ENCODE data around the gene PTRH1. TPM values are rescaled to one million over a fixed set of nuclear protein-coding genes. Genes with fewer than 3 reads are reported as not detected.

Gene PTRH1
- total RNA-seq, 1 experiment from 2014 or later, result 16.9 TPM

DNA sequence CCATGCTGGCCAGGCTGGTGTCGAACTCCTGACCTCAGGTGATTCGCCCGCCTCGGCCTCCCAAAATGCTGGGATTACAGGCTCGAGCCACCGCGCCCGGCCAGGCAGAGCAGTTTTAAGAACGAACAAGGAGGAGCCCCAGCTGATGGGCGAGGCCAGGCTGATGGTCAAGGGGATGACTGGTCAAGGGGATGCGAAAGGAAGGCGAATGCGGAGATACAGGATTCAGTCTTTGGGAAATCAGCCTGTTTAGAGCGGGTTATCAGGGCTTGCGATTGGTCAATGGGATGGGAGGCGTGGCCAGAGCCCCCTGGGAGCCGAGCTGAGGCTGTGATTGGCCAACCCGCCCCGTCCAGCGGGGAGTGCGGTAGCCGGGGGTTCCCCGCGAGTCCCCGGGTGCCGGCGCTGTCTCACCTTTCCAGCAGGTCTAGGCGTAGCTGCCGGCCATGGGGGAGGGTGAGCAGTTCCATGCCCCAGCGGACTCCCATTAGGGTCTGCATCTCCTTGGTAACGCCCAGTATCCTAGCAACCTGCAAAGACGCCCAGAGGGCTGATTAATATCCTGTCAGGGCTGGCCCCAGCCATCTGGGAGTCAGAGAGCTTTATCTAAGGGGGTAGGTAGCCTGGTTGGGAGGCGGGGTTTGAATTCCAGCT, 27.1 kb upstream of the PTRH1 start:
- ChIA-PET POLR2A (interaction anchor here (0.6 to 1.8 kb wide), 8 partner anchors 11 to 178 kb away, joined by 3 to 16 read pairs (median 3); partner anchors contain the start of gene CDK9), CTCF (interaction anchor here (0.6 to 2.7 kb wide), 29 partner anchors 8 to 408 kb away, joined by 3 to 14 read pairs (median 5); partner anchors contain the start of genes CDK9, SH2D3C, ST6GALNAC4 and TOR2A)
- TF ChIP-seq ZNF423 (CRISPR knock-in tag; IDR thresholded peaks at IDR 0.05), result 0 out of 2 replicates have a peak, but pooled peaks have one; percentile 25
- 0 out of 2 replicates have a peak, but pooled peaks have one; percentile 15 for TF ChIP-seq ELF4 (CRISPR knock-in tag; IDR thresholded peaks at IDR 0.05; ENCODE audit: low read depth)
- TF ChIP-seq ARID4B (CRISPR knock-in tag; IDR thresholded peaks at IDR 0.05; ENCODE audit: borderline replicate concordance), result peak; percentile 74; the same call in 1 of the 2 replicates
- TF ChIP-seq NFATC4 (CRISPR knock-in tag; IDR thresholded peaks at IDR 0.05), result no peak
- peak; percentile 25; the same call in 1 of the 2 replicates for TF ChIP-seq NFYB (CRISPR knock-in tag; conservative IDR thresholded peaks at IDR 0.05; ENCODE audit: low read depth)
- TF ChIP-seq, protein P1, sequence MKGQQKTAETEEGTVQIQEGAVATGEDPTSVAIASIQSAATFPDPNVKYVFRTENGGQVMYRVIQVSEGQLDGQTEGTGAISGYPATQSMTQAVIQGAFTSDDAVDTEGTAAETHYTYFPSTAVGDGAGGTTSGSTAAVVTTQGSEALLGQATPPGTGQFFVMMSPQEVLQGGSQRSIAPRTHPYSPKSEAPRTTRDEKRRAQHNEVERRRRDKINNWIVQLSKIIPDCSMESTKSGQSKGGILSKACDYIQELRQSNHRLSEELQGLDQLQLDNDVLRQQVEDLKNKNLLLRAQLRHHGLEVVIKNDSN (CRISPR knock-in tag; IDR thresholded peaks at IDR 0.05), result no peak
- peak; percentile 61 for TF ChIP-seq SP1 (CRISPR knock-in tag; conservative IDR thresholded peaks at IDR 0.05)
- peak; percentile 47; the same call in 1 of the 2 replicates for TF ChIP-seq MAX (CRISPR knock-in tag; IDR thresholded peaks at IDR 0.05)
- peak; percentile 85 for ATAC-seq
- DNase-seq (ENCODE audit: low spot score), result peak; percentile 94
- Mint-ChIP-seq H3K27ac (peak overlapping the region; percentile 97), H3K4me3 (peak overlapping the region; percentile 90), H3K36me3 (no peaks in the 10 kb centered on the region), H3K27me3 (ENCODE audit: low read depth) (peaks cover 15% of the 10 kb centered on the region), H3K4me1 (peaks cover 6% of the 10 kb centered on the region), H3K9me3 (no peaks in the 10 kb centered on the region)

DNA sequence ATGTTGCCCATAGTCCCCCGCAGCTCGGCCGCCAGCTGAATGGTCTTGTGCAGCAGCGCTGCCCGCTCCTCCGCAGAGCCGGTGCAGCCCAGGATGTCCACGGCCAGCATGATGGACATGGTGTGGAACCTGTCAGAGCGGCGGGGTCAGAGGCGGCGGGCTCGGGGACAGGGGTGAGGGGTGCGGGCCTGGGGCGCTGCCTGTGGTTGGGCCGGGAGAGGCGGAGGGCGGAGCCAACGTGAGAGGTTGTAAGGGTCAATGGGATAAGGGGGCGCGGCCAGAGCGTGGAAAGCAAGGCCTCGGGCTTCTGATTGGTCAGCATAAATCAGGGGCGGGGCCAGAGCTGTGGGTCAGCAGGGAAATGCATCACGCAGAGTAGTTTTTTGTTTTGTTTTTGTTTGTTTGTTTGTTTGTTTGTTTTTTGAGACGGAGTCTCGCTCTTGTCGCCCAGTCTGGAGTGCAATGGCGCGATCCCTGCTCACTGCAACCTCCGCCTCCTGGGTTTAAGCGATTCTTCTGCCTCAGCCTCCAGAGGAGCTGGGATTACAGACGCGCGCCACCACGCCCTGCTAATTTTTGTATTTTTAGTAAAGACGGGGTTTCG, 26.5 kb upstream of the PTRH1 start:
- peaks cover 15% of the 10 kb centered on the region for H3K27me3 Mint-ChIP-seq (ENCODE audit: low read depth)
- H3K36me3 Mint-ChIP-seq, result no peaks in the 10 kb centered on the region
- ATAC-seq, result peak; percentile 89
- peaks cover 3% of the 10 kb centered on the region for H3K4me1 Mint-ChIP-seq
- ChIA-PET CTCF (interaction anchor here (0.5 to 2.7 kb wide), 26 partner anchors 7 to 376 kb away, joined by 3 to 14 read pairs (median 5); partner anchors contain the start of genes CDK9, SH2D3C, ST6GALNAC4 and TOR2A), POLR2A (interaction anchor here (0.8 to 1.8 kb wide), 6 partner anchors 12 to 121 kb away, joined by 3 to 16 read pairs (median 4); partner anchors contain the start of gene CDK9)
- no peaks in the 10 kb centered on the region for H3K9me3 Mint-ChIP-seq
- TF ChIP-seq GRHL2 (CRISPR knock-in tag; IDR thresholded peaks at IDR 0.05; ENCODE audit: insufficient replicate concordance, severe bottlenecking) (no peak), SOX15 (CRISPR knock-in tag; IDR thresholded peaks at IDR 0.05) (no peak), NFYB (CRISPR knock-in tag; conservative IDR thresholded peaks at IDR 0.05; ENCODE audit: low read depth) (peak; percentile 81)
- peak overlapping the region; percentile 97 for H3K27ac Mint-ChIP-seq
- DNase-seq (ENCODE audit: low spot score), result peak; percentile 97
- peak overlapping the region; percentile 90 for H3K4me3 Mint-ChIP-seq

DNA sequence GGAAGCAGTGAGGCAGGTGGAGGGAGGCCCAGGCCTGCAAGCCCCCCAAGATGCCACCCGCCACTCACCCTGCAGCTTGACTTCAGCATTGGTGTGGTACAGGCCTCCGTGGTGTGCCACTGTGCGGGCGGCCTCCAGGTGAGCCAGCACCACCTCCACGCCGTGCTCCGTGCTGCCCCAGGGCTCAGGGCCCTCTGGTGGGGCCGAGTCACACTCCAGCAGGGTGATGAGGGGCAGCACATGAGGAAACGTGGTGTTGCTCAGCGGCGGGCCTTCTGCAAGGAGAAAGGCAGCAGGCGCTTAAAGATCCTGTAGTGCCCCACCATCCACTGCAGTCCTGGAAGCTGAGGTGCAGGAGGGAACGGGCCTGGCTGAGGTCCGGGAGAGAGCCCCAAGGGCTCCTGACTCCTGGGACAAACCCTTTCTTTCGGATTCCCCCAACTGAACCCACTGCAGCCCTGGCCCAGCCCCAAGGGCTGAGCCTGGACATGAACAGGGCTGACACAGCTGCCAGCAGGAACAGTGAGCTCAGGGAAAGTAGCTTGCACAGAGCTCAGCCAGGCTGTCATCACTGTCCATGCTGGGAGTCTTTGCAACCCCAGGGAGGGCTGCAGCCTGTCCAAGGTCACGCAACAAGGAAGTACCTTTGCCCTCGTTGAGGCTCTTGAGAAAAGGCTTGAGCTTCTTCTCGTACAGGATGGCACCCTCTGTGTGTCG, 24.3 kb upstream of the PTRH1 start:
- CTCF ChIA-PET, result interaction anchor here (0.5 to 2.7 kb wide), 4 partner anchors 24 to 284 kb away, joined by 3 to 10 read pairs (median 4); no protein-coding TSS in a partner anchor
- no peak for ATAC-seq
- TF ChIP-seq, protein P2, sequence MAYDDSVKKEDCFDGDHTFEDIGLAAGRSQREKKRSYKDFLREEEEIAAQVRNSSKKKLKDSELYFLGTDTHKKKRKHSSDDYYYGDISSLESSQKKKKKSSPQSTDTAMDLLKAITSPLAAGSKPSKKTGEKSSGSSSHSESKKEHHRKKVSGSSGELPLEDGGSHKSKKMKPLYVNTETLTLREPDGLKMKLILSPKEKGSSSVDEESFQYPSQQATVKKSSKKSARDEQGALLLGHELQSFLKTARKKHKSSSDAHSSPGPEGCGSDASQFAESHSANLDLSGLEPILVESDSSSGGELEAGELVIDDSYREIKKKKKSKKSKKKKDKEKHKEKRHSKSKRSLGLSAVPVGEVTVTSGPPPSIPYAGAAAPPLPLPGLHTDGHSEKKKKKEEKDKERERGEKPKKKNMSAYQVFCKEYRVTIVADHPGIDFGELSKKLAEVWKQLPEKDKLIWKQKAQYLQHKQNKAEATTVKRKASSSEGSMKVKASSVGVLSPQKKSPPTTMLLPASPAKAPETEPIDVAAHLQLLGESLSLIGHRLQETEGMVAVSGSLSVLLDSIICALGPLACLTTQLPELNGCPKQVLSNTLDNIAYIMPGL (CRISPR knock-in tag; IDR thresholded peaks at IDR 0.05), result no peak
- TF ChIP-seq AR (CRISPR knock-in tag; IDR thresholded peaks at IDR 0.05) (no peak), ELF4 (CRISPR knock-in tag; IDR thresholded peaks at IDR 0.05; ENCODE audit: low read depth) (no peak)
- TF ChIP-seq, protein P3, sequence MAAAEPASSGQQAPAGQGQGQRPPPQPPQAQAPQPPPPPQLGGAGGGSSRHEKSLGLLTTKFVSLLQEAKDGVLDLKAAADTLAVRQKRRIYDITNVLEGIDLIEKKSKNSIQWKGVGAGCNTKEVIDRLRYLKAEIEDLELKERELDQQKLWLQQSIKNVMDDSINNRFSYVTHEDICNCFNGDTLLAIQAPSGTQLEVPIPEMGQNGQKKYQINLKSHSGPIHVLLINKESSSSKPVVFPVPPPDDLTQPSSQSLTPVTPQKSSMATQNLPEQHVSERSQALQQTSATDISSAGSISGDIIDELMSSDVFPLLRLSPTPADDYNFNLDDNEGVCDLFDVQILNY (CRISPR knock-in tag; IDR thresholded peaks at IDR 0.05), result no peak

More for the DNA sequence above, 24.3 kb upstream of the PTRH1 start:
- Mint-ChIP-seq H3K27ac (no peak overlapping the region), H3K36me3 (no peaks in the 10 kb centered on the region), H3K4me3 (no peak overlapping the region), H3K27me3 (ENCODE audit: low read depth) (peaks cover 17% of the 10 kb centered on the region), H3K9me3 (no peaks in the 10 kb centered on the region), H3K4me1 (peaks cover 6% of the 10 kb centered on the region)
- POLR2A ChIA-PET, result no interaction called here
- no peak for DNase-seq (ENCODE audit: low spot score)

All from WTC11 (cell line).